GM12878 (cell line): Measurements from ENCODE around the gene BFSP1. TPM values are rescaled to one million over a fixed set of nuclear protein-coding genes. Genes with fewer than 3 reads are reported as not detected.

Source experiments
- ATAC-seq: fragments of 200-7000 bp; cut with Tn5 transposase; 3 replicates; pipeline ENCODE4 v1.9.1; 2020; ENCODE audit warnings: mild to moderate bottlenecking, moderate library complexity
- BruUV-seq: library from RNA; stranded (reverse); fragments of 400-500 nt; replicated peaks from 2 replicates; lab custom pipeline; 2021; lab: Mats Ljungman, UMichigan
- CTCF ChIA-PET: fragments of 300-600 bp; sonication (Branson Sonifier 250); formaldehyde crosslinking; extraction: SDS; loops from one replicate; lab custom pipeline; 2021; ENCODE audit warnings: inconsistent platforms; lab: Yijun Ruan, JAX
- POLR2A ChIA-PET: fragments of 350-600 bp; formaldehyde crosslinking; extraction: SDS; loops from one replicate; lab custom pipeline; 2021; ENCODE audit warnings: inconsistent platforms; lab: Charles Lee
- RAD21 ChIA-PET: fragments of 300-600 bp; sonication (Branson Sonifier 250); formaldehyde crosslinking; loops from one replicate; lab custom pipeline; 2023; ENCODE audit warnings: antibody characterized with exemption; ENCODE audit not compliant: unreplicated experiment; lab: Charles Lee
- SMC1A ChIA-PET: fragments of 300-600 bp; sonication (Branson Sonifier 250); formaldehyde crosslinking; loops from one replicate; lab custom pipeline; 2023; ENCODE audit not compliant: unreplicated experiment, uncharacterized antibody; lab: Charles Lee
- DNase-seq: peaks from one replicate; pipeline ENCODE4 v3.0.0-alpha.2; 2011; ENCODE audit warnings: low read depth, low spot score
- FAIRE-seq: peaks from 3 replicates; lab custom pipeline; 2011; peaks lifted over from hg19 to GRCh38; lab: Jason Lieb, UNC
- H2AFZ ChIP-seq: 2 replicates; pipeline ENCODE4 v1.6.0; 2011; ENCODE audit warnings: low read depth, low read length, control low read depth; ENCODE audit not compliant: control insufficient read depth
- H3K27ac ChIP-seq: 2 replicates; pipeline ENCODE4 v1.5.1; 2011; ENCODE audit warnings: control low read depth; ENCODE audit not compliant: control insufficient read depth, insufficient read depth
- H3K27me3 ChIP-seq, 2 experiments: replicated peaks in 1 of 2; 2 replicates each; pipeline versions ENCODE4 v1.6.0 to v1.6.1; 2011; ENCODE audit warnings: low read length in 1 of 2; ENCODE audit not compliant: control insufficient read depth in 2 of 2, insufficient read depth in 2 of 2
- H3K36me3 ChIP-seq, 2 experiments: 2 replicates each; pipeline ENCODE4 v1.5.1; 2011; ENCODE audit warnings: low read length in 1 of 2; ENCODE audit not compliant: control insufficient read depth in 2 of 2, insufficient read depth in 2 of 2
- H3K4me1 ChIP-seq: 2 replicates; pipeline ENCODE4 v1.6.1; 2011; ENCODE audit warnings: mild to moderate bottlenecking, low read length, moderate library complexity, mixed read lengths; ENCODE audit not compliant: control insufficient read depth, insufficient read depth
- H3K4me2 ChIP-seq: 2 replicates; pipeline ENCODE4 v1.6.0; 2011; ENCODE audit warnings: control low read depth; ENCODE audit not compliant: control insufficient read depth, insufficient read depth
- H3K4me3 ChIP-seq: fragments of 200-600 bp; sonication (generic); 2 replicates; pipeline ENCODE4 v1.5.1; 2016
- H3K79me2 ChIP-seq: 2 replicates; pipeline ENCODE4 v1.6.0; 2011; ENCODE audit warnings: low read length; ENCODE audit not compliant: control insufficient read depth, insufficient read depth
- H3K9ac ChIP-seq: 2 replicates; pipeline ENCODE4 v1.8.0; 2011; ENCODE audit warnings: low read length, control low read depth, mixed read lengths; ENCODE audit not compliant: control insufficient read depth, insufficient read depth
- H3K9me3 ChIP-seq: replicated peaks from 3 replicates; pipeline ENCODE4 v1.5.1; 2011; ENCODE audit warnings: mild to moderate bottlenecking, low read length; ENCODE audit not compliant: control insufficient read depth, insufficient read depth
- H4K20me1 ChIP-seq: 2 replicates; pipeline ENCODE4 v1.6.0; 2011; ENCODE audit not compliant: control insufficient read depth, insufficient read depth
- CBX5 ChIP-seq: sonication (generic); IDR thresholded peaks from 2 replicates; pipeline ENCODE4 v1.6.1; 2016; ENCODE audit warnings: low read depth, moderate library complexity, mild to moderate bottlenecking, inconsistent platforms
- ELK1 ChIP-seq: IDR thresholded peaks from 2 replicates; pipeline ENCODE4 v1.6.1; 2012; ENCODE audit warnings: low read depth, low read length, improper control_type of control experiment
- EZH2 ChIP-seq: IDR thresholded peaks from 2 replicates; pipeline ENCODE4 v1.6.1; 2012; ENCODE audit warnings: low read depth, mild to moderate bottlenecking, control low read depth, inconsistent platforms, low read length, borderline replicate concordance; ENCODE audit not compliant: control insufficient read depth
- KAT2A ChIP-seq: conservative IDR thresholded peaks from 2 replicates; pipeline ENCODE4 v1.6.1; 2011; ENCODE audit warnings: low read depth, low read length; ENCODE audit not compliant: control insufficient read depth
- MXI1 ChIP-seq: fragments of 150-350 bp; IDR thresholded peaks from 2 replicates; pipeline ENCODE4 v1.6.1; 2011; ENCODE audit warnings: low read depth, mild to moderate bottlenecking, inconsistent platforms, low read length, improper control_type of control experiment
- NR2C2 ChIP-seq: IDR thresholded peaks from 2 replicates; pipeline ENCODE4 v1.6.1; 2011; ENCODE audit warnings: borderline replicate concordance, low read depth; ENCODE audit not compliant: control insufficient read depth, insufficient read length
- NRF1 ChIP-seq: conservative IDR thresholded peaks from 2 replicates; pipeline ENCODE4 v1.6.1; 2011; ENCODE audit warnings: mild to moderate bottlenecking, low read depth, low read length, improper control_type of control experiment
- PAX5 ChIP-seq: IDR thresholded peaks from 2 replicates; pipeline ENCODE4 v1.6.1; 2011; ENCODE audit warnings: low read depth, low read length, borderline replicate concordance
- POLR2AphosphoS2 ChIP-seq: IDR thresholded peaks from 2 replicates; pipeline ENCODE4 v1.6.1; 2011; ENCODE audit warnings: low read depth, mild to moderate bottlenecking, low read length, improper control_type of control experiment, moderate library complexity
- RAD51 ChIP-seq: fragments of 450-650 bp; IDR thresholded peaks from 2 replicates; pipeline ENCODE4 v1.6.1; 2016; ENCODE audit warnings: moderate library complexity, mild to moderate bottlenecking, inconsistent platforms
- RCOR1 ChIP-seq: conservative IDR thresholded peaks from 2 replicates; pipeline ENCODE4 v1.6.1; 2012; ENCODE audit warnings: low read depth, low read length, improper control_type of control experiment
- YY1 ChIP-seq: IDR thresholded peaks from 2 replicates; pipeline ENCODE4 v1.6.1; 2011; ENCODE audit warnings: low read depth, mild to moderate bottlenecking, low read length
- ZNF274 ChIP-seq: IDR thresholded peaks from one replicate; pipeline ENCODE4 v1.8.0; 2011; ENCODE audit not compliant: insufficient read length, insufficient read depth
- WGBS: methylation state at CpG from one replicate; pipeline ENCODE4 v1.1.6; 2016; ENCODE audit warnings: low lambda C conversion rate; ENCODE audit not compliant: insufficient replicate concordance, insufficient coverage; ENCODE audit errors: missing lambda C conversion rate; 5-methylcytosine and 5-hydroxymethylcytosine counted together
- in situ Hi-C: fragments of 300-500 bp; cut with MboI; formaldehyde crosslinking; loops from 9 replicates; pipeline ENCODE4 v1.14.3; 2018; ENCODE audit warnings: mixed read lengths
- intact Hi-C: fragments of 100-400 bp; cut with micrococcal nuclease; formaldehyde crosslinking; loops from one replicate; pipeline ENCODE4 v1.14.2; 2022; ENCODE audit not compliant: unreplicated experiment
- polyA plus RNA-seq, 11 experiments: library from polyadenylated mRNA; depleted of rRNA in 4 of 11; unstranded in 6 of 11; stranded (reverse) in 5 of 11; fragments of >200 nt; fragmentation: Nextera tagmentation in 4 of 11; fragmentation: Illumina TruSeq in 1 of 11; extraction: Ambion mirVana in 4 of 11; extraction: Trizol in 1 of 11; gene quantifications; 1 replicate in 1 of 11; 2 replicates in 10 of 11; pipeline versions ENCODE4 v1.2.1 to v1.2.3, GENCODE V29; 2011 to 2016; ENCODE audit warnings: inconsistent platforms in 2 of 11, missing spikeins in 2 of 11, low read depth in 1 of 11
- total RNA-seq, 4 experiments: library from RNA; depleted of rRNA in 3 of 4; stranded (reverse); fragments of >200 nt in 3 of 4; fragmentation: Illumina TruSeq in 1 of 4; extraction: Trizol in 1 of 4; gene quantifications; 2 replicates each; pipeline versions ENCODE4 v1.2.1 to v1.2.3, GENCODE V29; 2013 to 2021

Gene BFSP1
- total and polyA plus RNA-seq, 10 of the 15 experiments (the other 5 are each of a cell fraction or from before 2014, with no cell fraction given), result 0.06 to 0.22 (median 0.11) TPM; not detected in 3

- ChIA-PET SMC1A (no interaction called here), CTCF (interaction anchor here (1.3 kb wide), 1 partner anchor 13 kb away, joined by 12 read pairs; no protein-coding TSS in a partner anchor), RAD21 (no interaction called here), POLR2A (no interaction called here)
- no peaks in the 10 kb centered on the region for H3K79me2 ChIP-seq
- no peak for TF ChIP-seq ZNF274
- TF ChIP-seq NRF1, result no peak
- TF ChIP-seq PAX5, result no peak
- no peak for TF ChIP-seq YY1
- no peak for TF ChIP-seq RCOR1
- TF ChIP-seq NR2C2, result no peak
- in situ Hi-C loops, result no loop called here
- H3K27ac ChIP-seq, result no peak overlapping the region
- BruUV-seq, result no TSS peak
- intact Hi-C loops, result no loop called here
- H3K4me2 ChIP-seq, result no peak overlapping the region
- FAIRE-seq (no peak), DNase-seq (no peak), ATAC-seq (no peak)
- H4K20me1 ChIP-seq, result no peaks in the 10 kb centered on the region
- H3K36me3 ChIP-seq, result no peaks in the 10 kb centered on the region
- H3K27me3 ChIP-seq, result peaks cover 0 to 1% of the 10 kb centered on the region in 2 experiments; a peak in 2 of 4 replicates
- 15% methylated on average over 3 of the region's 4 CpGs for WGBS
- H3K9ac ChIP-seq, result no peak overlapping the region
- no peak overlapping the region for H3K4me3 ChIP-seq
- H3K4me1 ChIP-seq, result no peaks in the 10 kb centered on the region
- no peaks in the 10 kb centered on the region for H3K9me3 ChIP-seq
- no peak overlapping the region for H2AFZ ChIP-seq
These were observed 39.7 kb downstream of the BFSP1 start for GRCh38 chr20:17491488-17491887.

- no TSS peak for BruUV-seq
- in situ Hi-C loops, result no loop called here
- H3K36me3 ChIP-seq, result no peaks in the 10 kb centered on the region
- H3K27ac ChIP-seq, result no peak overlapping the region
- no peak overlapping the region for H2AFZ ChIP-seq
- H3K9ac ChIP-seq, result no peak overlapping the region
- intact Hi-C loops, result no loop called here
- 50% methylated on average over 11 of the region's 11 CpGs for WGBS
- no peaks in the 10 kb centered on the region for H3K4me1 ChIP-seq
- no peak for ATAC-seq
- FAIRE-seq, result no peak
- no peak overlapping the region for H3K4me2 ChIP-seq
- H4K20me1 ChIP-seq, result no peaks in the 10 kb centered on the region
- no peaks in the 10 kb centered on the region for H3K79me2 ChIP-seq
- RAD21 ChIA-PET, result no interaction called here
- SMC1A ChIA-PET, result no interaction called here
- no peak overlapping the region for H3K4me3 ChIP-seq
- CTCF ChIA-PET, result no interaction called here
- peaks cover 0 to 1% of the 10 kb centered on the region in 2 experiments; a peak in 2 of 4 replicates for H3K27me3 ChIP-seq
- no peaks in the 10 kb centered on the region for H3K9me3 ChIP-seq
- TF ChIP-seq KAT2A, result no peak
- no peak for TF ChIP-seq EZH2
- TF ChIP-seq POLR2AphosphoS2, result no peak
- no peak for TF ChIP-seq ELK1
- TF ChIP-seq MXI1, result no peak
- no peak for TF ChIP-seq CBX5
- no peak for TF ChIP-seq RAD51
- POLR2A ChIA-PET, result no interaction called here
- no peak for DNase-seq
These were observed 40.1 kb downstream of the BFSP1 start for GRCh38 chr20:17491041-17491440.
